GM12872 (cell line): ENCODE data around the gene ACE2.

ENCODE experiments used
- TF ChIP-seq, protein P1 (sequence below): IDR thresholded peaks from 3 replicates; pipeline ENCODE4 v1.5.1; 2011; ENCODE audit warnings: low read depth, mild to moderate bottlenecking, low read length, moderate library complexity; ENCODE audit not compliant: insufficient read depth

ACE2 gene

DNA sequence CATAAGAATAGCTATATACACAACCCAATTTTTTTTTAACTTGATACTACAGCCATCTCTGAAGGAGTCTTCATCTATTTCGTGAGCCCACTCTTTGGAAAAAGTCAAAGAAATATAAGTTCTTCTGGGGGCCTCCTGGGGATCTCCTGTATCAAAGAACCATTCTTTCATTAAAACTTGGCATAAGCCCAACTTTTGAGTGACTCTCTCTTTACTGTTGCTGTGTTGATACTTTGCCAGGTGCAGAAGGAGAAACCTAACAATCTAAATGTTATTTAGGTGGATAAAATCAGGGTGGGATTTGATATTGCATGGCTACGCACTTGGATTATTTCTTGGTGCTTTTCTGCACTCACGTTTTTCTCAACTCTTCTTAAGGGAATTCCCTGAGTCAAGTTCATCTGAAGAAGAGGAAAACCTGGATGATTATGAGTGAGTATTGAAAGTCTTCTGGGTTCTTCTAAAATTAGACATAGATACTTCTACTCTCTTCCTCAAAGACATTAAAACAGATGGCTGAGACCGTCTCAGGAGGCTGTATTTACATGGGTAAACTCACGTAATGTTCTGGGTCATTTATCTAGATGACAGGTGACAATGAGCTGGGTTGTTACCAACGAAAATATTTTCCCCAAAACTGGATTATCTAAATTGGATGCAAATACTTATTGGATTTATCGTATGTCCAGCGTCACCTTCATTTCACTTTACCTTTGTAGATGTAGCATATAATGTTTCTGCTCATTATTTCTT lies 74.9 kb downstream of the ACE2 start:
- TF ChIP-seq, protein P1, sequence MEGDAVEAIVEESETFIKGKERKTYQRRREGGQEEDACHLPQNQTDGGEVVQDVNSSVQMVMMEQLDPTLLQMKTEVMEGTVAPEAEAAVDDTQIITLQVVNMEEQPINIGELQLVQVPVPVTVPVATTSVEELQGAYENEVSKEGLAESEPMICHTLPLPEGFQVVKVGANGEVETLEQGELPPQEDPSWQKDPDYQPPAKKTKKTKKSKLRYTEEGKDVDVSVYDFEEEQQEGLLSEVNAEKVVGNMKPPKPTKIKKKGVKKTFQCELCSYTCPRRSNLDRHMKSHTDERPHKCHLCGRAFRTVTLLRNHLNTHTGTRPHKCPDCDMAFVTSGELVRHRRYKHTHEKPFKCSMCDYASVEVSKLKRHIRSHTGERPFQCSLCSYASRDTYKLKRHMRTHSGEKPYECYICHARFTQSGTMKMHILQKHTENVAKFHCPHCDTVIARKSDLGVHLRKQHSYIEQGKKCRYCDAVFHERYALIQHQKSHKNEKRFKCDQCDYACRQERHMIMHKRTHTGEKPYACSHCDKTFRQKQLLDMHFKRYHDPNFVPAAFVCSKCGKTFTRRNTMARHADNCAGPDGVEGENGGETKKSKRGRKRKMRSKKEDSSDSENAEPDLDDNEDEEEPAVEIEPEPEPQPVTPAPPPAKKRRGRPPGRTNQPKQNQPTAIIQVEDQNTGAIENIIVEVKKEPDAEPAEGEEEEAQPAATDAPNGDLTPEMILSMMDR: no peak

DNA sequence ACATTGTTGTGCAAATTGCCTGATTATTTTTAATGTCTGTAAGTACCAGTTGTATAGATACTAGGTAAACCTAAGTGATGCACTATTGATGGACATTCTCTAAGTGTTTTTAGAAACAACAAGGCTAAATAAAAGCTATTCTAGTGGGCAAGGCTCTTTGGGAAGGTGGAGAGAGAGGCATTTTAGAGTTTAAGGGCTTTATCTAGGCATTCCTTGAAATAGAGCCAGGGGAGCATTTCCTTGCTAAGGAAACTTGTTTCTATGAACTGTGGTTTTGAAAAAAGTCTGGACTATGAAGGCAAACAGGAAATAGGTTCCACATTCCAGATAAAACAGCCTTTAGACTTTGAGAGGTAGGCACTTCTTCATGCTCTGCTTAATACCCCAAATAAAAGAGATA lies 76.3 kb downstream of the ACE2 start:
- TF ChIP-seq, protein P1: no peak

DNA sequence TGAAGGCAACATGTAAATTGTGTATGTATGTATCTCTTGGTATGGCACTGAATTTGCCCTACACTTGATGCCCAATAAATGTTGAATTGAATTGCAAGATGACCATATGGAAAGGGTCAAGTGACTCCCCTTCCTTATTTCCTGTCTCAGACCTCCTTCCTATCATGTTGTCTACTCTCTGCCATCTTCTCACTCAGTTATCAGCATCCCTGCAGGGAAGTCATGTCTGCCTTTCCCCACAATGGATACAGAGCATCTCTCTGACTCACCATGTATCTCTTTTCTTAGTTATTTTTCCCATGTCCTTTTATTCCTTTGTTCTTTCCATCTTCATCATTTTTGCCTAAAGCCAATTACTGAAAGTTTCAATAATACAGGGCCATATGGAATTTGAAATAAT lies 77.7 kb downstream of the ACE2 start:
- TF ChIP-seq, protein P1: no peak

DNA sequence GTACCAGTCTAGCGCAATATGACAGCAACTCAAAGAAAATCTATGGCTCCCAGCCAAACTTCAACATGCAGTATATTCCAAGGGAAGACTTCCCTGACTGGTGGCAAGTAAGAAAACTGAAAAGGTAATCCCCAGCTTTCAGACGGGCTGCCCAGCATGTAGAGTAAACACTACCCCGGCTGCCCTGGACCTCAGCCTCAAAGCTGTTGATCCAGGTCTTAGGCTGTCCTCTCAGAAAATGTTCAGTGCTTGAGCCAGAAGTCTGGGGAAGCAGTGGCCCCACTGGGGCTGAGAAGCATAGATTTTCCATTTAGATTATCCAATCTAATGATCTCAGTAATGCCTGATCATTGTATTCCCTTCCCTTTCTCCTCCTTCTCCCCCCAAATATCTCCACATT lies 78.3 kb downstream of the ACE2 start:
- TF ChIP-seq, protein P1: no peak

DNA sequence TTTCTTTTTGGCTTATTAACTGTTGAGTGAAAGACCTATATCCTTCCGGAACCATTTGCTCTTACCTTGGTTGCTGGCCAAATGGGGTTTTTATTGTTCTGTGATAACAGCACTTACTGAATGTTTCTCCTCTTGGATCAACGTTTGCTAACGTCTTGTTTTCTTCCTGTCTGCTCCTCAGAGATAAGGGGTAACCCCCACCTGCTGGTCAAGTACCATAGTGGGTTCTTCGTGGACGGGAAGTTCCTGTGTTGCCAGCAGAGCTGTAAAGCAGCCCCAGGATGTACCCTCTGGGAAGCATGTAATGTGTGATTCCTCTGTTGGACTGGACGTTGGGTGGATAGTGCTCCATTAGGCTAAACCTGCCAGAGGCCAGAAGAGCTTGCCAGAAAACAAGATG lies 84.8 kb downstream of the ACE2 start:
- TF ChIP-seq, protein P1: no peak

DNA sequence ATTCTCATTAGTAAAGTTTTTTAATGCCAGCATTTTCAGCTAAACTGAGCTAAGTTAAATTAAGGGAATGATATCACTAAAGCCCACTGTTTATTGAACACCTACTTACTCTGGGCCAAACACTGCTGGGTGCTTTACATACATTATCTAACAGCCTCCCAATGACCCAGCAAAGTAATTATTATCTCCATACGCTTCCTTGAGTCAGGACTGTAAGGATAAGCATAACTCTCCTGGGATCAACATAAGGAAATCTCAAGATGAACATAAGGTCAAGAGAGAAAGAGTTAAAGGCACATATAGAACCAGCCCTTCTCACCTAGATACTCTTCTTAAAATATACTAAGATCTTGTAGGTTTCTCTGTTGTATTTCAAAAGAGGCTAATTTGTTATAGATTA lies 86.5 kb downstream of the ACE2 start:
- TF ChIP-seq, protein P1: no peak

DNA sequence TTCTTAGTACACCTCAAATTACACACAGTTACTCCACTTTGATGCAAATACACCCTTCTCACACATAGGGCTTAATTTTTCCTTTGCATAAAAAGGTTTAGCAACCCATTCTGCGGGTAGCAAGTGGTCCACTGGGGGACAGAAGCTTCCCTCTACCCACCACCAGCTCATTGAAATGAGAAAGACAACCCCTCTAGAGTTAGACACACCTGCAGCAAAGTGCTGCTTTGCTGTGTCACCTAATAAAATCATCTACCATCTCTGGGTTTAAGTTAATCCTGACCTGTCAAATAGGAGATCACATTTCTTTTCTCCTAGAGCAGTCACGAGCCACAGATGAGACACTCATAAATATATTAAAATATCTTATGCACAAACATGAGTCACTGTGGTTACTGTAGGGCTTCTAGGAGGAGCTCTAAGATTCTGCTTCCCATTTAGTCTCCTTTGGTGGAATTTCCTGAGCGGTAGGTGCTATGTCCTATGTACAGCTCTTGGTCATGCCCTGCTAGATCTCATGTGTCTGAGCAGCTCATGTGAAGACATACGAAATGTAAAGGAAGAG lies 88.3 kb downstream of the ACE2 start:
- TF ChIP-seq, protein P1: no peak
